ENCODE results near the gene ASRGL1.

DNA sequence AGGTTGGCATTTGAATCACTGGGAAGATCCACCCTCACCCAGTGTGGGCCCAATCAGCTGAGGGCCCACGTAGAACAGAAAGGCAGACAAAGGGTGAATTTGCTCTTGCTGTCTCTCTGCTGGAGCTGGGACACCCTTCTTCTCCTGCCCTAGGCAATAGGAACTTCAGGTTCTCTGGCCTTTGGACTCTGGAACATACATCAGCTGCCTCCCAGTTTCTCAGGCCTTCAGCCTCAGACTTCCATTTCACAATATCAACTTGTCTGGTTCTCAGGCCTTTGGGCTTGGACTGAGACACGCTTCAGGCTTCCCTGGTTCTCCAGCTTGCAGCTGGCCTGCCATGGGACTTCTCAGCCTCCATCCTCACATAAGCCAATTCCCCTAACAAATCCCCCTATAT lies 14.7 kb upstream of the ASRGL1 start:
- TF ChIP-seq, protein P1, sequence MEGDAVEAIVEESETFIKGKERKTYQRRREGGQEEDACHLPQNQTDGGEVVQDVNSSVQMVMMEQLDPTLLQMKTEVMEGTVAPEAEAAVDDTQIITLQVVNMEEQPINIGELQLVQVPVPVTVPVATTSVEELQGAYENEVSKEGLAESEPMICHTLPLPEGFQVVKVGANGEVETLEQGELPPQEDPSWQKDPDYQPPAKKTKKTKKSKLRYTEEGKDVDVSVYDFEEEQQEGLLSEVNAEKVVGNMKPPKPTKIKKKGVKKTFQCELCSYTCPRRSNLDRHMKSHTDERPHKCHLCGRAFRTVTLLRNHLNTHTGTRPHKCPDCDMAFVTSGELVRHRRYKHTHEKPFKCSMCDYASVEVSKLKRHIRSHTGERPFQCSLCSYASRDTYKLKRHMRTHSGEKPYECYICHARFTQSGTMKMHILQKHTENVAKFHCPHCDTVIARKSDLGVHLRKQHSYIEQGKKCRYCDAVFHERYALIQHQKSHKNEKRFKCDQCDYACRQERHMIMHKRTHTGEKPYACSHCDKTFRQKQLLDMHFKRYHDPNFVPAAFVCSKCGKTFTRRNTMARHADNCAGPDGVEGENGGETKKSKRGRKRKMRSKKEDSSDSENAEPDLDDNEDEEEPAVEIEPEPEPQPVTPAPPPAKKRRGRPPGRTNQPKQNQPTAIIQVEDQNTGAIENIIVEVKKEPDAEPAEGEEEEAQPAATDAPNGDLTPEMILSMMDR (IDR thresholded peaks at IDR 0.05), result no peak
- no peak for TF ChIP-seq POLR2A (IDR thresholded peaks at IDR 0.05)
